K562 (cell line): ENCODE results near the gene SEPTIN1. TPM values are rescaled to one million over a fixed set of nuclear protein-coding genes. Genes with fewer than 3 reads are reported as not detected.

ENCODE experiments used
- ASH1L ChIP-seq: fragments of 450-650 bp; IDR thresholded peaks from 2 replicates; pipeline ENCODE4 v1.6.1; 2018; ENCODE audit warnings: borderline replicate concordance, mild to moderate bottlenecking, low read depth; ENCODE audit not compliant: partially characterized antibody
- ATF3 ChIP-seq, 2 experiments: fragments of 450-650 bp in 1 of 2; sonication (generic) in 1 of 2; formaldehyde crosslinking in 1 of 2; IDR thresholded peaks in 1 of 2; conservative IDR thresholded peaks in 1 of 2; 2 replicates each; pipeline versions ENCODE4 v1.6.1 to v1.8.1; 2016 to 2023; ENCODE audit warnings: mild to moderate bottlenecking in 2 of 2, moderate library complexity in 2 of 2, inconsistent platforms in 1 of 2, missing genetic modification reagents in 1 of 2
- C11orf30 ChIP-seq: fragments of 450-650 bp; IDR thresholded peaks from 2 replicates; pipeline ENCODE4 v1.6.1; 2016; ENCODE audit warnings: low read depth, mild to moderate bottlenecking
- CBX1 ChIP-seq: sonication (generic); IDR thresholded peaks from 2 replicates; pipeline ENCODE4 v1.6.1; 2016; ENCODE audit warnings: antibody characterized with exemption, low read depth, mild to moderate bottlenecking
- CBX5 ChIP-seq: IDR thresholded peaks from 2 replicates; pipeline ENCODE4 v1.6.1; 2014; ENCODE audit warnings: low read depth, borderline replicate concordance
- ELK3 ChIP-seq: fragments of 450-650 bp; formaldehyde crosslinking; IDR thresholded peaks from 2 replicates; pipeline ENCODE4 v1.4.0; 2020; ENCODE audit warnings: mild to moderate bottlenecking
- FOS ChIP-seq: IDR thresholded peaks from 3 replicates; pipeline ENCODE4 v1.6.1; 2011; ENCODE audit not compliant: insufficient read length; ENCODE audit errors: extremely low read depth
- GATAD2B ChIP-seq: fragments of 450-650 bp; IDR thresholded peaks from 2 replicates; pipeline ENCODE4 v1.6.1; 2017; ENCODE audit warnings: mild to moderate bottlenecking, borderline replicate concordance
- HES1 ChIP-seq: fragments of 450-650 bp; IDR thresholded peaks from 2 replicates; pipeline ENCODE4 v1.6.1; 2016; ENCODE audit warnings: low read depth, mild to moderate bottlenecking, moderate library complexity
- KLF10 ChIP-seq: fragments of 250-450 bp; sonication (Bioruptor Pico); IDR thresholded peaks from 2 replicates; pipeline ENCODE4 v1.6.1; 2021; ENCODE audit warnings: matching md5 sums
- MLLT1 ChIP-seq, 2 experiments: fragments of 450-650 bp; IDR thresholded peaks; 2 replicates each; pipeline ENCODE4 v1.6.1; 2016
- NFIC ChIP-seq: fragments of 450-650 bp; IDR thresholded peaks from 2 replicates; pipeline ENCODE4 v1.6.1; 2017; ENCODE audit warnings: mild to moderate bottlenecking, inconsistent platforms
- NUFIP1 ChIP-seq: fragments of 450-650 bp; IDR thresholded peaks from 2 replicates; pipeline ENCODE4 v1.6.1; 2018; ENCODE audit not compliant: partially characterized antibody
- RERE ChIP-seq: sonication (generic); formaldehyde crosslinking; IDR thresholded peaks from 2 replicates; pipeline ENCODE4 v1.8.0; 2023; ENCODE audit warnings: missing genetic modification reagents, mild to moderate bottlenecking, borderline replicate concordance
- SPI1 ChIP-seq: IDR thresholded peaks from 2 replicates; pipeline ENCODE4 v1.6.1; 2011; ENCODE audit warnings: low read depth, low read length, control low read depth, borderline replicate concordance
- TRIM28 ChIP-seq: fragments of 450-650 bp; IDR thresholded peaks from 2 replicates; pipeline ENCODE4 v1.6.1; 2017
- XRCC3 ChIP-seq: fragments of 450-650 bp; IDR thresholded peaks from 2 replicates; pipeline ENCODE4 v1.6.1; 2017; ENCODE audit warnings: mild to moderate bottlenecking, moderate library complexity
- ZNF76 ChIP-seq: fragments of 250-450 bp; sonication (Bioruptor Pico); IDR thresholded peaks from 2 replicates; pipeline ENCODE4 v1.4.0; 2020; ENCODE audit warnings: mild to moderate bottlenecking, moderate library complexity, borderline replicate concordance
- polyA plus RNA-seq, 8 experiments: library from polyadenylated mRNA; depleted of rRNA in 4 of 8; stranded (reverse) in 5 of 8; unstranded in 3 of 8; fragments of >200 nt; fragmentation: Nextera tagmentation in 2 of 8; fragmentation: Illumina TruSeq in 1 of 8; extraction: Ambion mirVana in 2 of 8; extraction: Trizol in 1 of 8; gene quantifications; 2 replicates each; pipeline versions ENCODE4 v1.2.1 to v1.2.3, GENCODE V29; 2011 to 2014; ENCODE audit warnings: inconsistent platforms in 1 of 8, missing spikeins in 1 of 8
- total RNA-seq, 7 experiments: library from RNA; depleted of rRNA in 6 of 7; stranded (reverse); fragments of >200 nt in 6 of 7; fragmentation: Illumina TruSeq in 2 of 7; extraction: Trizol in 2 of 7; gene quantifications; 2 replicates each; pipeline versions ENCODE4 v1.2.1 to v1.2.3, GENCODE V29; 2011 to 2021; ENCODE audit warnings: low replicate concordance in 1 of 7

Gene SEPTIN1
- total and polyA plus RNA-seq, 9 of the 15 experiments (the other 6 are each of a cell fraction or from before 2014, with no cell fraction given) = 0.23 to 5.6 (median 1.7) TPM; not detected in 1

- no peak for TF ChIP-seq ELK3
- TF ChIP-seq TRIM28 = 0 out of 2 replicates have a peak, but pooled peaks have one; percentile 22
- no peak for TF ChIP-seq HES1
- TF ChIP-seq CBX5 = no peak
- peak; percentile 79 for TF ChIP-seq ASH1L
- TF ChIP-seq ATF3 (IDR thresholded peaks at IDR 0.05) = peak; percentile 95
- peak; percentile 83; the same call in 1 of the 2 replicates for TF ChIP-seq ATF3 (CRISPR knock-in tag; conservative IDR thresholded peaks at IDR 0.05)
- TF ChIP-seq SPI1 = peak; percentile 57
- peak; percentile 60; the same call in 1 of the 2 replicates for TF ChIP-seq KLF10
- TF ChIP-seq ZNF76 (CRISPR knock-in tag) = peak; percentile 69; the same call in 1 of the 2 replicates
- TF ChIP-seq RERE (CRISPR knock-in tag) = peak; percentile 47; the same call in 1 of the 2 replicates
- TF ChIP-seq NUFIP1 = peak; percentile 36
- peak in 1 of 2 experiments; percentile 73; a peak in 1 of 4 replicates for TF ChIP-seq MLLT1 (IDR thresholded peaks at IDR 0.05)
- TF ChIP-seq XRCC3 = no peak
- TF ChIP-seq FOS = no peak
- TF ChIP-seq CBX1 = no peak; the same call in 1 of the 2 replicates
- TF ChIP-seq GATAD2B = peak; percentile 14
- TF ChIP-seq NFIC = peak; percentile 66
- peak; percentile 74 for TF ChIP-seq C11orf30
Observed at GRCh38 chr16:30355144-30355953, 27.0 kb downstream of the SEPTIN1 start, which contains the start of gene CD2BP2 (continued).
